ENCODE data around the gene MIEF1.

- TF ChIP-seq CTCF (IDR thresholded peaks at IDR 0.05) (no peak), POLR2A (IDR thresholded peaks at IDR 0.05) (no peak)
These were observed 45.4 kb upstream of the MIEF1 start, which contains the start of gene MGAT3 for GRCh38 chr22:39456522-39457197.

Data from lower leg skin (tissue), 3 donors.